SJCRH30 (cell line): ENCODE results near the gene LPAR4. TPM values are rescaled to one million over a fixed set of nuclear protein-coding genes. Genes with fewer than 3 reads are reported as not detected.
A peak's percentile ranks its signal among the peaks of the same experiment; 100 is the strongest.

Source experiments
- DNase-seq, 2 experiments: peaks; one replicate each; pipeline ENCODE4 v3.0.0-alpha.2; 2015 to 2020
- H3K27ac ChIP-seq: fragments of 250-450 bp; sonication (Bioruptor Pico); 2 replicates; pipeline ENCODE4 v1.5.1; 2020; ENCODE audit warnings: mild to moderate bottlenecking, moderate library complexity
- H3K27me3 ChIP-seq: fragments of 250-450 bp; sonication (Bioruptor Pico); 2 replicates; pipeline ENCODE4 v1.5.1; 2020; ENCODE audit warnings: mild to moderate bottlenecking, moderate library complexity
- H3K36me3 ChIP-seq: fragments of 250-450 bp; sonication (Bioruptor Pico); 2 replicates; pipeline ENCODE4 v1.5.1; 2020; ENCODE audit warnings: mild to moderate bottlenecking, moderate library complexity
- H3K4me1 ChIP-seq: fragments of 250-450 bp; sonication (Bioruptor Pico); 2 replicates; pipeline ENCODE4 v1.5.1; 2020; ENCODE audit warnings: mild to moderate bottlenecking, moderate library complexity
- H3K4me3 ChIP-seq: fragments of 250-450 bp; sonication (Bioruptor Pico); 2 replicates; pipeline ENCODE4 v1.5.1; 2020; ENCODE audit warnings: mild to moderate bottlenecking, moderate library complexity
- H3K9me3 ChIP-seq: fragments of 250-450 bp; sonication (Bioruptor Pico); replicated peaks from 2 replicates; pipeline ENCODE4 v1.5.1; 2020; ENCODE audit warnings: mild to moderate bottlenecking, moderate library complexity
- total RNA-seq: library from RNA; depleted of rRNA; stranded (reverse); fragments of >200 nt; shearing (Covaris generic); gene quantifications from 2 replicates; pipeline ENCODE4 v1.2.3, GENCODE V29; 2014; rRNA removed

The LPAR4 gene, protein sequence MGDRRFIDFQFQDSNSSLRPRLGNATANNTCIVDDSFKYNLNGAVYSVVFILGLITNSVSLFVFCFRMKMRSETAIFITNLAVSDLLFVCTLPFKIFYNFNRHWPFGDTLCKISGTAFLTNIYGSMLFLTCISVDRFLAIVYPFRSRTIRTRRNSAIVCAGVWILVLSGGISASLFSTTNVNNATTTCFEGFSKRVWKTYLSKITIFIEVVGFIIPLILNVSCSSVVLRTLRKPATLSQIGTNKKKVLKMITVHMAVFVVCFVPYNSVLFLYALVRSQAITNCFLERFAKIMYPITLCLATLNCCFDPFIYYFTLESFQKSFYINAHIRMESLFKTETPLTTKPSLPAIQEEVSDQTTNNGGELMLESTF
- 11.7 and 14.3 TPM in 2 replicates for total RNA-seq

- Histone ChIP-seq H3K27me3 (no peaks in the 10 kb centered on the region), H3K4me1 (no peaks in the 10 kb centered on the region), H3K27ac (peak within 1 kb of the TSS; percentile 40), H3K9me3 (no peaks in the 10 kb centered on the region), H3K36me3 (no peaks in the 10 kb centered on the region), H3K4me3 (peak within 1 kb of the TSS; percentile 61)
- DNase-seq, result peak; percentile 45 to 73
These were observed at the start of gene LPAR4 for GRCh38 chrX:78747489-78747888. Gene LPAR4 (plus strand): TSS chrX:78747720. CDS start chrX:78754870, 7,150 bp downstream.

DNA sequence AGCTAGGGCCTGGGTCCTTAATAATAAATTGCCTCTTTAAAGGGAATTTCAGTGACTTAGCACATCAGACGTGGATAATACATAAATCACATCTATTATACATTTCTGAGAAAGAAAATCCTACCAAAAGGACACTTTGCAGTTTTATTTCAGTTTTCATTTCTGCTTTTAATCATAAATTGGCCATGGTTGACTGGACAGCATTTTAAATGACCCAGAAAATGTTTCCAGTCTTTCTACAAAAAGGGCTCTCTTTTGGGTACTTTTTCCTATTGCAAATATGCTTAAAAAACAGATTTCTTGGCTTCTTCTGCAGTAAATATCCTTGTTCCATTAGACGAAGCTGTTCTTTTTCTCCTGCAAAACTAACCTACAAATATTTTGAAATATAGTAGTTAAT lies 41.4 kb upstream of the LPAR4 start:
- Histone ChIP-seq H3K9me3 (no peaks in the 10 kb centered on the region), H3K4me1 (peaks cover 2% of the 10 kb centered on the region; the same call in 1 of the 2 replicates), H3K27ac (no peak overlapping the region), H3K4me3 (no peak overlapping the region), H3K27me3 (no peaks in the 10 kb centered on the region), H3K36me3 (no peaks in the 10 kb centered on the region)
- DNase-seq, result no peak

- peak; percentile 14 to 46 for DNase-seq
- Histone ChIP-seq H3K4me3 (no peak overlapping the region), H3K27ac (no peak overlapping the region)
These were observed 39.3 kb upstream of the LPAR4 start for GRCh38 chrX:78708262-78708661.

GRCh38 chrX:78708816-78709215 lies 38.7 kb upstream of the LPAR4 start:
- Histone ChIP-seq H3K4me1 (peaks cover 2% of the 10 kb centered on the region; the same call in 1 of the 2 replicates), H3K27me3 (no peaks in the 10 kb centered on the region), H3K9me3 (no peaks in the 10 kb centered on the region), H3K4me3 (no peak overlapping the region), H3K27ac (no peak overlapping the region), H3K36me3 (no peaks in the 10 kb centered on the region)
- DNase-seq, result peak in 1 of 2 experiments; percentile 29

More at GRCh38 chrX:78708262-78708661, 39.3 kb upstream of the LPAR4 start:
- Histone ChIP-seq H3K9me3 (no peaks in the 10 kb centered on the region), H3K36me3 (no peaks in the 10 kb centered on the region), H3K4me1 (peaks cover 2% of the 10 kb centered on the region; the same call in 1 of the 2 replicates), H3K27me3 (no peaks in the 10 kb centered on the region)

DNA sequence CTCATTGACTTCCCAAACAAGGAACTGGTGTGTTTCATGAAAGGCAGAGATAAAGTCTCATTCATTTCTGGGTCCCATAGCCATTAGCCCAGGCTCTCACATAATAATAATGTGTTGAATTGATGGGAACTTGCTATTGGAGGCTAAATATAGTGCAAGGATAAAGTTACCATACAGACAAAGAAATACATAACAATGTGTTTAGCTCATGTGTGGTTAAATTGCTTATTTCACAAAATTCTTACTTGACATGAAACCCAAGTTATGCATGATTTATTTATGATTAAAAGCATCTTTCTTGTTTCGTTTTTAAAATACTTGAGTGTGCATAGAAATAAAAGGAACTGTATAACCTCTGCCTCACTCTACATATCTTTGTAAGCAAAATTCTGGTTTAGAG lies 37.3 kb upstream of the LPAR4 start:
- Histone ChIP-seq H3K27me3 (no peaks in the 10 kb centered on the region), H3K27ac (no peak overlapping the region), H3K4me1 (peaks cover 2% of the 10 kb centered on the region; the same call in 1 of the 2 replicates), H3K4me3 (no peak overlapping the region), H3K36me3 (no peaks in the 10 kb centered on the region), H3K9me3 (no peaks in the 10 kb centered on the region)
- DNase-seq, result no peak

GRCh38 chrX:78712336-78712735 lies 35.2 kb upstream of the LPAR4 start:
- H3K4me1 ChIP-seq, result peaks cover 2% of the 10 kb centered on the region; the same call in 1 of the 2 replicates
- H3K36me3 ChIP-seq, result no peaks in the 10 kb centered on the region
- no peaks in the 10 kb centered on the region for H3K27me3 ChIP-seq
- DNase-seq, result no peak
- H3K9me3 ChIP-seq, result no peaks in the 10 kb centered on the region
- no peak overlapping the region for H3K27ac ChIP-seq
- no peak overlapping the region for H3K4me3 ChIP-seq

GRCh38 chrX:78725287-78725686 lies 22.2 kb upstream of the LPAR4 start:
- Histone ChIP-seq H3K4me1 (no peaks in the 10 kb centered on the region), H3K4me3 (no peak overlapping the region), H3K36me3 (no peaks in the 10 kb centered on the region), H3K27me3 (no peaks in the 10 kb centered on the region), H3K27ac (no peak overlapping the region), H3K9me3 (no peaks in the 10 kb centered on the region)
- no peak for DNase-seq

- Histone ChIP-seq H3K36me3 (no peaks in the 10 kb centered on the region), H3K27ac (no peak overlapping the region), H3K4me3 (no peak overlapping the region), H3K9me3 (no peaks in the 10 kb centered on the region), H3K4me1 (no peaks in the 10 kb centered on the region), H3K27me3 (no peaks in the 10 kb centered on the region)
- DNase-seq, result peak in 1 of 2 experiments; percentile 15
These were observed 1.0 kb upstream of the LPAR4 start for GRCh38 chrX:78746496-78746895.

DNA sequence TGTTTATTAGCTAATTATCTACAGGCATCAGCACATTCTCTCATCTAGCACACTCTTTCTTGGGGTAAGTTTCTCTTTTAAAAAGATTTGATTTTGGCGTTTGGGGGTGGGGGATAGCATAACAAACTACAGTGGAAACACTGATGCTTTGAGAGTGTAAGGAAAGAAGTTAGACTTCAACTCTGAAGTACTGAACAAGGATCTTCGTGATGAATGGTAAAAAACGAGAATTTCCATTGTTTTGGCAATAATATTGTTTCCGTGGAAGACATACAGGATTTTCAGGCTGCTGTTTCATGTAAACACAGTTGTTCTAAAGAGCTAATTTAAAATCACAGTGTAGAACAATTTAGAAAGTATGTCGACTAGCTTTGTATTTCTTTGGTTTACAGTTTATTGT lies 451 bp downstream of the LPAR4 start:
- Histone ChIP-seq H3K27ac (peak overlapping the region; percentile 40), H3K4me3 (peak overlapping the region; percentile 61), H3K4me1 (no peaks in the 10 kb centered on the region), H3K36me3 (no peaks in the 10 kb centered on the region), H3K9me3 (no peaks in the 10 kb centered on the region), H3K27me3 (no peaks in the 10 kb centered on the region)
- DNase-seq, result peak in 1 of 2 experiments; percentile 13

- Histone ChIP-seq H3K4me1 (no peaks in the 10 kb centered on the region), H3K27ac (no peak overlapping the region), H3K36me3 (no peaks in the 10 kb centered on the region), H3K4me3 (peak overlapping the region; percentile 61; the same call in 1 of the 2 replicates), H3K27me3 (no peaks in the 10 kb centered on the region), H3K9me3 (no peaks in the 10 kb centered on the region)
- DNase-seq, result peak in 1 of 2 experiments; percentile 3
These were observed 1.3 kb downstream of the LPAR4 start for GRCh38 chrX:78748846-78749245.

DNA sequence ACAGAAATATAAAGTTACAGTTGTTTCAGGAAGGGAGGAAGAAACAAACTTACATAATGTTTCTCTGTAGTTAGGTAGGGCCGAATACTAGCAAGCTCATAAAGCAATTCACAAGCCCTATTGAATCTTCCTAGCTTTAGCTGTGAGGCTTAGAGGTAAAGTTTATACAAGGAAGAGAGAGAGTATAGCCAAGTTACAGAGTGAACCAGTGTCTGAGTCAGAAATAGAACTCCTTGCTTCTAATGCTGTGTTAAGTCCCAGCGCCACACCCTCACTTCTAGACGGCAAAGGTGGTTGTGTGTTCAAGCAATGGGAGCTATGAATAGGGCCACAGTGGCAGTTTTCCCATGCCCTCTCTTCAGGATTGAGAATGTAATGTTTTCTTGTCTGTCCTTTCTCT lies 6.1 kb downstream of the LPAR4 start:
- no peaks in the 10 kb centered on the region for H3K36me3 ChIP-seq
- H3K4me3 ChIP-seq, result no peak overlapping the region
- no peaks in the 10 kb centered on the region for H3K4me1 ChIP-seq
- H3K27me3 ChIP-seq, result no peaks in the 10 kb centered on the region
- H3K27ac ChIP-seq, result no peak overlapping the region
- no peaks in the 10 kb centered on the region for H3K9me3 ChIP-seq
- DNase-seq, result no peak

- Histone ChIP-seq H3K27ac (no peak overlapping the region), H3K9me3 (no peaks in the 10 kb centered on the region), H3K4me1 (0 out of 2 replicates have a peak, but pooled peaks cover 2% of the 10 kb centered on the region), H3K4me3 (no peak overlapping the region), H3K36me3 (no peaks in the 10 kb centered on the region), H3K27me3 (no peaks in the 10 kb centered on the region)
- no peak for DNase-seq
These were observed 7.4 kb downstream of the LPAR4 start for GRCh38 chrX:78754917-78755316.

GRCh38 chrX:78759081-78759480 lies 11.6 kb downstream of the LPAR4 start:
- Histone ChIP-seq H3K4me3 (no peak overlapping the region), H3K4me1 (0 out of 2 replicates have a peak, but pooled peaks cover 2% of the 10 kb centered on the region), H3K9me3 (no peaks in the 10 kb centered on the region), H3K27ac (peak overlapping the region; percentile 25; the same call in 1 of the 2 replicates), H3K27me3 (no peaks in the 10 kb centered on the region), H3K36me3 (no peaks in the 10 kb centered on the region)
- DNase-seq, result peak; percentile 7 to 17

GRCh38 chrX:78769101-78769755 lies 21.7 kb downstream of the LPAR4 start:
- H3K36me3 ChIP-seq, result no peaks in the 10 kb centered on the region
- H3K27ac ChIP-seq, result peak overlapping the region; percentile 93
- H3K4me3 ChIP-seq, result peak overlapping the region; percentile 7; the same call in 1 of the 2 replicates
- no peaks in the 10 kb centered on the region for H3K9me3 ChIP-seq
- H3K27me3 ChIP-seq, result no peaks in the 10 kb centered on the region
- H3K4me1 ChIP-seq, result peaks cover 22% of the 10 kb centered on the region
- DNase-seq, result peak; percentile 37 to 80

DNA sequence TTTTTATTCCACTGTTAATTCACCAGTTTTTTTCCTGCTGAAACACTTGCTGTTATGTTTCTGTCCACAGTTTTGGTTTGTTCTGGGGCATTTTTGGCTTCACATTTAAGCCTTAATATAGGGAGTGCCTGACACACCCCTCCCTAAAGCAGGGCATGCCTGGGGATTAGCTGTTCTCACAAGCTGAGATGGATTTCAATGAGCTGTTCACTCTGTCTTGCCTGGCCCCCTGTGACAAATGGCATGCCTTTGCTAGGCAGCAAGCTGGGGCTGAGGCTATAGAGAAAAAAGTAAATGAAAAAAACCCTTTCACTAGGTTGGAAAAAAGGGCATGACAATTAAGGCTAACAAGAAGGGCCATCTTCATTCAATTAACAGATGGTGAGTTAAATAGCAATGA lies 22.4 kb downstream of the LPAR4 start:
- Histone ChIP-seq H3K27me3 (no peaks in the 10 kb centered on the region), H3K27ac (peak overlapping the region; percentile 93), H3K36me3 (no peaks in the 10 kb centered on the region), H3K4me3 (no peak overlapping the region), H3K9me3 (no peaks in the 10 kb centered on the region), H3K4me1 (peaks cover 22% of the 10 kb centered on the region)
- peak; percentile 61 to 72 for DNase-seq
